ENCODE measurements around the gene LHFPL2. TPM values are rescaled to one million over a fixed set of nuclear protein-coding genes. Genes with fewer than 3 reads are reported as not detected.

LHFPL2 gene
- total and polyA plus RNA-seq, 2 of the 4 experiments (the other 2 are of a cell fraction), result 6.5 to 11.3 TPM

- no peak for TF ChIP-seq CEBPB (IDR thresholded peaks at IDR 0.05; ENCODE audit: low read depth, low read length)
- TF ChIP-seq FOS (IDR thresholded peaks at IDR 0.05; ENCODE audit: low read depth, low read length), result no peak
- TF ChIP-seq CHD1 (IDR thresholded peaks at IDR 0.05; ENCODE audit: low read depth, low read length), result no peak
Observed at GRCh38 chr5:78545406-78545805, 103.2 kb downstream of the LHFPL2 start (continued).

GRCh38 chr5:78544561-78545201, 103.9 kb downstream of the LHFPL2 start:
- 44% methylated on average over 5 of the region's 14 CpGs; no CpG with 5 or more reads in 1 of the 2 experiments for WGBS, 2 experiments (ENCODE audit: extremely low coverage in 2 of 2, insufficient read length in 1 of 2)

More at GRCh38 chr5:78544561-78545201, 103.9 kb downstream of the LHFPL2 start:
- no peaks in the 10 kb centered on the region for H3K27me3 ChIP-seq (ENCODE audit: control insufficient read depth, insufficient read depth, low read length)
- H3K36me3 ChIP-seq (ENCODE audit: control insufficient read depth, insufficient read depth, low read length), result peaks cover 9% of the 10 kb centered on the region
- BruUV-seq (replicated peaks), result no TSS peak
- H2BK15ac ChIP-seq (ENCODE audit: low read depth, low read length), result no peak overlapping the region
- intact Hi-C loops (cut with micrococcal nuclease) (loop anchor here (5.0 kb wide), 2 partner anchors 103 to 423 kb away; partner anchors contain the start of gene LHFPL2), dilution Hi-C loops (cut with HindIII; ENCODE audit: low sequenced_read_pairs, unreplicated experiment) (no loop called here), in situ Hi-C loops (cut with MboI; ENCODE audit: low sequenced_read_pairs) (no loop called here)
- DNase-seq (peak; percentile 85), ATAC-seq (ENCODE audit: low read depth) (no peak)
- peak overlapping the region; percentile 63 for H3K18ac ChIP-seq (ENCODE audit: low read depth, low read length)
- no peak overlapping the region for H3K27ac ChIP-seq (ENCODE audit: insufficient read depth, low read length)
- H3K9me3 ChIP-seq (ENCODE audit: control insufficient read depth, insufficient read depth, low read length), result no peaks in the 10 kb centered on the region
- peaks cover 32% of the 10 kb centered on the region for H3K4me1 ChIP-seq (ENCODE audit: control insufficient read depth, insufficient read depth, low read length)
- no peak overlapping the region for H3K4me2 ChIP-seq (ENCODE audit: low read depth, low read length)
- H2BK5ac ChIP-seq (ENCODE audit: low read depth, low read length, poor library complexity, severe bottlenecking), result no peak overlapping the region
- H3K79me1 ChIP-seq (ENCODE audit: low read depth in 1 of 2, low read length in 2 of 2), result peaks cover 48 to 88% of the 10 kb centered on the region in 2 experiments
- peak overlapping the region; percentile 42 for H4K5ac ChIP-seq (ENCODE audit: low read depth, low read length)
- peak overlapping the region in 1 of 2 experiments; percentile 10; a peak in 1 of 4 replicates for H4K8ac ChIP-seq (ENCODE audit: low read depth in 2 of 2, low read length in 2 of 2)
- CTCF ChIA-PET, result no interaction called here
- H3K23ac ChIP-seq (ENCODE audit: low read depth, low read length), result no peak overlapping the region
- H3K14ac ChIP-seq (replicated peaks; ENCODE audit: low read depth, low read length), result no peak overlapping the region
- H3K4me3 ChIP-seq (ENCODE audit: insufficient read depth, low read depth, low read length), result no peak overlapping the region
- H2BK20ac ChIP-seq (ENCODE audit: low read depth, low read length), result no peak overlapping the region
- H4K20me1 ChIP-seq (ENCODE audit: insufficient read depth, low read length), result peaks cover 21% of the 10 kb centered on the region; the same call in 1 of the 2 replicates
- H3K9me1 ChIP-seq (ENCODE audit: insufficient read depth, low read length), result peaks cover 32% of the 10 kb centered on the region
- TF ChIP-seq CEBPB (IDR thresholded peaks at IDR 0.05; ENCODE audit: low read depth, low read length) (no peak), FOS (IDR thresholded peaks at IDR 0.05; ENCODE audit: low read depth, low read length) (peak; percentile 59; the same call in 1 of the 2 replicates), RCOR1 (IDR thresholded peaks at IDR 0.05; ENCODE audit: insufficient replicate concordance, low read length) (no peak), MAFK (IDR thresholded peaks at IDR 0.05; ENCODE audit: low read depth, low read length) (peak; percentile 97)
- no peak overlapping the region for H2AK9ac ChIP-seq (replicated peaks; ENCODE audit: low read depth, low read length, poor library complexity)
- H3K56ac ChIP-seq (ENCODE audit: extremely low read depth, insufficient read depth, low read length), result no peak overlapping the region
- peak overlapping the region; percentile 38; the same call in 1 of the 2 replicates for H2AK5ac ChIP-seq (ENCODE audit: low read depth, low read length)
- H2BK120ac ChIP-seq (ENCODE audit: low read depth, low read length), result peak overlapping the region; percentile 23; the same call in 1 of the 2 replicates
- H3K9ac ChIP-seq (ENCODE audit: low read depth, low read length), result no peak overlapping the region
- POLR2A ChIA-PET (ENCODE audit: unreplicated experiment), result no interaction called here
- peak overlapping the region; percentile 23; the same call in 1 of the 2 replicates for H3K4ac ChIP-seq (ENCODE audit: low read depth, low read length)
- H4K91ac ChIP-seq (ENCODE audit: insufficient read depth, low read depth, low read length), result no peak overlapping the region
- H2AFZ ChIP-seq (replicated peaks; ENCODE audit: low read length, poor library complexity), result no peak overlapping the region

Data from IMR-90 (cell line).